ENCODE measurements around the gene DNER. TPM values are rescaled to one million over a fixed set of nuclear protein-coding genes. Genes with fewer than 3 reads are reported as not detected.

The DNER gene
- total RNA-seq, 3 donors from 2014 or later (not counting 1 experiment from before 2014, with no cell fraction given), result not detected

- TF ChIP-seq CTCF (IDR thresholded peaks at IDR 0.05), result no peak
- Histone ChIP-seq H3K27ac (ENCODE audit: low read length) (no peak overlapping the region), H3K36me3 (ENCODE audit: control insufficient read depth, insufficient read depth, low read length) (no peaks in the 10 kb centered on the region), H3K4me3 (ENCODE audit: low read length) (no peak overlapping the region), H3K4me1 (ENCODE audit: control insufficient read depth, insufficient read depth, low read length) (no peaks in the 10 kb centered on the region), H3K9me3 (ENCODE audit: control insufficient read depth, insufficient read depth, low read length) (no peaks in the 10 kb centered on the region), H3K27me3 (ENCODE audit: control insufficient read depth, insufficient read depth, low read length) (no peaks in the 10 kb centered on the region)
- H3K27ac Mint-ChIP-seq, result no peak overlapping the region
- ATAC-seq (no peak), DNase-seq (no peak)
- H3K27me3 Mint-ChIP-seq (ENCODE audit: low read depth in 2 of 2), result peaks cover 0 to 2% of the 10 kb centered on the region in 2 donors
- intact Hi-C loops (cut with micrococcal nuclease), result no loop called here
- 83% methylated on average over 2 of the region's 2 CpGs for WGBS (ENCODE audit: insufficient coverage)
- no peaks in the 10 kb centered on the region for H3K36me3 Mint-ChIP-seq
- H3K4me1 Mint-ChIP-seq, result no peaks in the 10 kb centered on the region
- H3K4me3 Mint-ChIP-seq, result no peak overlapping the region
- peaks cover 1 to 12% of the 10 kb centered on the region in 2 donors for H3K9me3 Mint-ChIP-seq
These were observed 222.3 kb downstream of the DNER start for GRCh38 chr2:229492034-229492433.

- H3K27me3 Mint-ChIP-seq (ENCODE audit: low read depth in 2 of 2), result peaks cover 0 to 3% of the 10 kb centered on the region in 2 donors
- H3K9me3 ChIP-seq (ENCODE audit: control insufficient read depth, insufficient read depth, low read length), result no peaks in the 10 kb centered on the region
- peaks cover 0 to 12% of the 10 kb centered on the region in 2 donors for H3K9me3 Mint-ChIP-seq
- intact Hi-C loops (cut with micrococcal nuclease), result no loop called here
- no peaks in the 10 kb centered on the region for H3K4me1 Mint-ChIP-seq
- H3K36me3 Mint-ChIP-seq, result no peaks in the 10 kb centered on the region
- no CpG with 5 or more reads among the region's 1 CpG for WGBS (ENCODE audit: insufficient coverage)
- H3K4me3 ChIP-seq (ENCODE audit: low read length), result no peak overlapping the region
- no peaks in the 10 kb centered on the region for H3K27me3 ChIP-seq (ENCODE audit: control insufficient read depth, insufficient read depth, low read length)
- no peak for TF ChIP-seq CTCF (IDR thresholded peaks at IDR 0.05)
- DNase-seq (no peak), ATAC-seq (no peak)
- H3K36me3 ChIP-seq (ENCODE audit: control insufficient read depth, insufficient read depth, low read length), result no peaks in the 10 kb centered on the region
- H3K4me1 ChIP-seq (ENCODE audit: control insufficient read depth, insufficient read depth, low read length), result no peaks in the 10 kb centered on the region
- H3K27ac ChIP-seq (ENCODE audit: low read length), result no peak overlapping the region
- no peak overlapping the region for H3K4me3 Mint-ChIP-seq
- no peak overlapping the region for H3K27ac Mint-ChIP-seq
These were observed 224.2 kb downstream of the DNER start for GRCh38 chr2:229490167-229490566.

GRCh38 chr2:229489016-229489415 is 225.3 kb downstream of the DNER start:
- Histone ChIP-seq H3K4me1 (ENCODE audit: control insufficient read depth, insufficient read depth, low read length) (no peaks in the 10 kb centered on the region), H3K9me3 (ENCODE audit: control insufficient read depth, insufficient read depth, low read length) (no peaks in the 10 kb centered on the region), H3K27ac (ENCODE audit: low read length) (no peak overlapping the region), H3K4me3 (ENCODE audit: low read length) (no peak overlapping the region), H3K36me3 (ENCODE audit: control insufficient read depth, insufficient read depth, low read length) (no peaks in the 10 kb centered on the region), H3K27me3 (ENCODE audit: control insufficient read depth, insufficient read depth, low read length) (no peaks in the 10 kb centered on the region)
- Mint-ChIP-seq H3K4me3 (no peak overlapping the region), H3K27me3 (ENCODE audit: low read depth in 2 of 2) (peaks cover 0 to 3% of the 10 kb centered on the region in 2 donors), H3K9me3 (peaks cover 0 to 9% of the 10 kb centered on the region in 2 donors), H3K27ac (no peak overlapping the region), H3K4me1 (no peaks in the 10 kb centered on the region), H3K36me3 (no peaks in the 10 kb centered on the region)
- DNase-seq (no peak), ATAC-seq (no peak)
- no peak for TF ChIP-seq CTCF (IDR thresholded peaks at IDR 0.05)
- intact Hi-C loops (cut with micrococcal nuclease), result no loop called here
- 91% methylated on average over 10 of the region's 10 CpGs for WGBS (ENCODE audit: insufficient coverage)

GRCh38 chr2:229488232-229488631 is 226.1 kb downstream of the DNER start:
- H3K4me3 Mint-ChIP-seq, result no peak overlapping the region
- ATAC-seq, result no peak
- no peaks in the 10 kb centered on the region for H3K9me3 ChIP-seq (ENCODE audit: control insufficient read depth, insufficient read depth, low read length)
- intact Hi-C loops (cut with micrococcal nuclease), result no loop called here
- 88% methylated on average over 3 of the region's 4 CpGs for WGBS (ENCODE audit: insufficient coverage)
- no peaks in the 10 kb centered on the region for H3K36me3 ChIP-seq (ENCODE audit: control insufficient read depth, insufficient read depth, low read length)
- peaks cover 0 to 9% of the 10 kb centered on the region in 2 donors for H3K9me3 Mint-ChIP-seq
- H3K27me3 ChIP-seq (ENCODE audit: control insufficient read depth, insufficient read depth, low read length), result no peaks in the 10 kb centered on the region
- H3K27me3 Mint-ChIP-seq (ENCODE audit: low read depth in 2 of 2), result peaks cover 0 to 3% of the 10 kb centered on the region in 2 donors
- no peak overlapping the region for H3K27ac ChIP-seq (ENCODE audit: low read length)
- no peak for DNase-seq
- H3K36me3 Mint-ChIP-seq, result no peaks in the 10 kb centered on the region
- H3K4me3 ChIP-seq (ENCODE audit: low read length), result no peak overlapping the region
- no peaks in the 10 kb centered on the region for H3K4me1 ChIP-seq (ENCODE audit: control insufficient read depth, insufficient read depth, low read length)
- TF ChIP-seq CTCF (IDR thresholded peaks at IDR 0.05), result no peak
- H3K27ac Mint-ChIP-seq, result no peak overlapping the region
- H3K4me1 Mint-ChIP-seq, result no peaks in the 10 kb centered on the region

Measured in natural killer cell (primary cell).